ENCODE results near the gene SLC27A5. TPM values are rescaled to one million over a fixed set of nuclear protein-coding genes. Genes with fewer than 3 reads are reported as not detected.

SLC27A5 gene
- total and polyA plus RNA-seq, 9 of the 15 experiments (the other 6 are each of a cell fraction or from before 2014, with no cell fraction given), result 42.2 to 318 (median 64.7) TPM

- TF ChIP-seq, protein P1, sequence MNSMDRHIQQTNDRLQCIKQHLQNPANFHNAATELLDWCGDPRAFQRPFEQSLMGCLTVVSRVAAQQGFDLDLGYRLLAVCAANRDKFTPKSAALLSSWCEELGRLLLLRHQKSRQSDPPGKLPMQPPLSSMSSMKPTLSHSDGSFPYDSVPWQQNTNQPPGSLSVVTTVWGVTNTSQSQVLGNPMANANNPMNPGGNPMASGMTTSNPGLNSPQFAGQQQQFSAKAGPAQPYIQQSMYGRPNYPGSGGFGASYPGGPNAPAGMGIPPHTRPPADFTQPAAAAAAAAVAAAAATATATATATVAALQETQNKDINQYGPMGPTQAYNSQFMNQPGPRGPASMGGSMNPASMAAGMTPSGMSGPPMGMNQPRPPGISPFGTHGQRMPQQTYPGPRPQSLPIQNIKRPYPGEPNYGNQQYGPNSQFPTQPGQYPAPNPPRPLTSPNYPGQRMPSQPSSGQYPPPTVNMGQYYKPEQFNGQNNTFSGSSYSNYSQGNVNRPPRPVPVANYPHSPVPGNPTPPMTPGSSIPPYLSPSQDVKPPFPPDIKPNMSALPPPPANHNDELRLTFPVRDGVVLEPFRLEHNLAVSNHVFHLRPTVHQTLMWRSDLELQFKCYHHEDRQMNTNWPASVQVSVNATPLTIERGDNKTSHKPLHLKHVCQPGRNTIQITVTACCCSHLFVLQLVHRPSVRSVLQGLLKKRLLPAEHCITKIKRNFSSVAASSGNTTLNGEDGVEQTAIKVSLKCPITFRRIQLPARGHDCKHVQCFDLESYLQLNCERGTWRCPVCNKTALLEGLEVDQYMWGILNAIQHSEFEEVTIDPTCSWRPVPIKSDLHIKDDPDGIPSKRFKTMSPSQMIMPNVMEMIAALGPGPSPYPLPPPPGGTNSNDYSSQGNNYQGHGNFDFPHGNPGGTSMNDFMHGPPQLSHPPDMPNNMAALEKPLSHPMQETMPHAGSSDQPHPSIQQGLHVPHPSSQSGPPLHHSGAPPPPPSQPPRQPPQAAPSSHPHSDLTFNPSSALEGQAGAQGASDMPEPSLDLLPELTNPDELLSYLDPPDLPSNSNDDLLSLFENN (IDR thresholded peaks at IDR 0.05; ENCODE audit: low read depth in 2 of 2, low read length in 2 of 2), result 0 out of 4 replicates have a peak, but pooled peaks have one; percentile 42 to 47
- TF ChIP-seq ZNF766 (CRISPR knock-in tag; conservative IDR thresholded peaks at IDR 0.05) (no peak), SNAPC5 (CRISPR knock-in tag; IDR thresholded peaks at IDR 0.05) (no peak), DMBX1 (CRISPR knock-in tag; IDR thresholded peaks at IDR 0.05; ENCODE audit: borderline replicate concordance) (peak; percentile 53; the same call in 1 of the 2 replicates), MTA3 (IDR thresholded peaks at IDR 0.05; ENCODE audit: borderline replicate concordance) (peak; percentile 90; the same call in 1 of the 2 replicates), ZNF124 (CRISPR knock-in tag; IDR thresholded peaks at IDR 0.05) (no peak), KLF6 (CRISPR knock-in tag; IDR thresholded peaks at IDR 0.05; ENCODE audit: borderline replicate concordance) (peak; percentile 10; the same call in 1 of the 2 replicates), FUS (optimal IDR thresholded peaks at IDR 0.05; ENCODE audit: low read depth, low read length) (no peak), ZBTB17 (CRISPR knock-in tag; IDR thresholded peaks at IDR 0.05) (no peak), CC2D1A (IDR thresholded peaks at IDR 0.05) (0 out of 2 replicates have a peak, but pooled peaks have one; percentile 39), CREB1 (IDR thresholded peaks at IDR 0.05) (peak; percentile 77), CREB1 (CRISPR knock-in tag; IDR thresholded peaks at IDR 0.05) (peak; percentile 89), POLR2H (tag; IDR thresholded peaks at IDR 0.05; ENCODE audit: low read depth) (no peak), ZNF23 (CRISPR knock-in tag; IDR thresholded peaks at IDR 0.05) (no peak), ADNP (tag; IDR thresholded peaks at IDR 0.05) (no peak), NFYB (IDR thresholded peaks at IDR 0.05; ENCODE audit: extremely low read depth, insufficient read length) (no peak)
- TF ChIP-seq, protein P2, sequence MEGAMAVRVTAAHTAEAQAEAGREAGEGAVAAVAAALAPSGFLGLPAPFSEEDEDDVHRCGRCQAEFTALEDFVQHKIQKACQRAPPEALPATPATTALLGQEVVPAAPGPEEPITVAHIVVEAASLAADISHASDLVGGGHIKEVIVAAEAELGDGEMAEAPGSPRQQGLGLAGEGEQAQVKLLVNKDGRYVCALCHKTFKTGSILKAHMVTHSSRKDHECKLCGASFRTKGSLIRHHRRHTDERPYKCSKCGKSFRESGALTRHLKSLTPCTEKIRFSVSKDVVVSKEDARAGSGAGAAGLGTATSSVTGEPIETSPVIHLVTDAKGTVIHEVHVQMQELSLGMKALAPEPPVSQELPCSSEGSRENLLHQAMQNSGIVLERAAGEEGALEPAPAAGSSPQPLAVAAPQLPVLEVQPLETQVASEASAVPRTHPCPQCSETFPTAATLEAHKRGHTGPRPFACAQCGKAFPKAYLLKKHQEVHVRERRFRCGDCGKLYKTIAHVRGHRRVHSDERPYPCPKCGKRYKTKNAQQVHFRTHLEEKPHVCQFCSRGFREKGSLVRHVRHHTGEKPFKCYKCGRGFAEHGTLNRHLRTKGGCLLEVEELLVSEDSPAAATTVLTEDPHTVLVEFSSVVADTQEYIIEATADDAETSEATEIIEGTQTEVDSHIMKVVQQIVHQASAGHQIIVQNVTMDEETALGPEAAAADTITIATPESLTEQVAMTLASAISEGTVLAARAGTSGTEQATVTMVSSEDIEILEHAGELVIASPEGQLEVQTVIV (CRISPR knock-in tag; IDR thresholded peaks at IDR 0.05; ENCODE audit: borderline replicate concordance), result no peak
- TF ChIP-seq, protein P3, sequence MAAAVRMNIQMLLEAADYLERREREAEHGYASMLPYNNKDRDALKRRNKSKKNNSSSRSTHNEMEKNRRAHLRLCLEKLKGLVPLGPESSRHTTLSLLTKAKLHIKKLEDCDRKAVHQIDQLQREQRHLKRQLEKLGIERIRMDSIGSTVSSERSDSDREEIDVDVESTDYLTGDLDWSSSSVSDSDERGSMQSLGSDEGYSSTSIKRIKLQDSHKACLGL (CRISPR knock-in tag; IDR thresholded peaks at IDR 0.05; ENCODE audit: borderline replicate concordance, poor library complexity, severe bottlenecking), result no peak
These were observed 12.5 kb downstream of the SLC27A5 start (continued) for GRCh38 chr19:58499021-58499927.

Data from K562 (cell line).